HEK293T (cell line): Measurements from ENCODE around the gene FSCN2.

Experiments used
- HDGF ChIP-seq: fragments of 450-650 bp; IDR thresholded peaks from 2 replicates; pipeline ENCODE4 v1.6.1; 2017; ENCODE audit warnings: antibody characterized with exemption, borderline replicate concordance
- SP1 ChIP-seq: fragments of 450-650 bp; IDR thresholded peaks from 2 replicates; pipeline ENCODE4 v1.6.1; 2017

DNA sequence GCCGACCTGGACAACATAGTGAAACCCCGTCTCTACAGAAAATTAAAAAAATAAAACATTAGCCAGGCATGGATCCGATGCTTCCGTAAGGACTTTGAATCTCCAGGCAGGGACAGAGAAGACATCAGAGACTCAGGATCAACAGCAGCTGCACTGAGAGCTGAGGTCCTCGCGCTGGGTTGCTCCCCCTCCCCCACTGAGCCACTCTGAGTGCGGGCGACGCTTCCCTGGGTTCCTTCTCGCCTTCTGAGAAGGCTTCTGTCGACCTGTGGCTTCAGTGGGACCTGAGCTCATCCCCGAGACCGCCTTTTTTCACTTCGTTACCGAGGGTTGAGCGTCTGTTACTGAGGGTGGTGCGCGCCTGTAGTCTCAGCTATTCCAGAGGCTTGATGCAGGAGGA, 36.0 kb upstream of the FSCN2 start:
- TF ChIP-seq SP1 (no peak), HDGF (no peak)
